SK-N-SH (cell line): ENCODE data around the gene SEBOX.

Experiments used
- CTCF ChIP-seq: fragments of 200-600 bp; sonication (generic); IDR thresholded peaks from 2 replicates; pipeline ENCODE4 v1.6.1; 2017; ENCODE audit warnings: antibody characterized with exemption, mild to moderate bottlenecking, moderate library complexity
- ELF1 ChIP-seq: IDR thresholded peaks from 2 replicates; pipeline ENCODE4 v1.4.0; 2012
- EP300 ChIP-seq, 2 experiments: IDR thresholded peaks; 2 replicates each; pipeline versions ENCODE4 v1.4.0 to v1.6.1; 2012; ENCODE audit warnings: borderline replicate concordance in 1 of 2, low read depth in 1 of 2, low read length in 1 of 2
- EZH2phosphoT487 ChIP-seq: fragments of 200-600 bp; sonication (generic); IDR thresholded peaks from 2 replicates; pipeline ENCODE4 v1.6.1; 2017; ENCODE audit warnings: low read depth, mixed run types, mild to moderate bottlenecking, antibody characterized with exemption, moderate library complexity, borderline replicate concordance
- MAX ChIP-seq: IDR thresholded peaks from 2 replicates; pipeline ENCODE4 v1.4.0; 2012; ENCODE audit warnings: low read depth
- MEF2A ChIP-seq: IDR thresholded peaks from 2 replicates; pipeline ENCODE4 v1.4.0; 2012; ENCODE audit warnings: low read depth, borderline replicate concordance
- MXI1 ChIP-seq: IDR thresholded peaks from 2 replicates; pipeline ENCODE4 v1.6.1; 2012; ENCODE audit warnings: mild to moderate bottlenecking, low read depth, low read length, improper control_type of control experiment
- NRF1 ChIP-seq: IDR thresholded peaks from 2 replicates; pipeline ENCODE4 v1.6.1; 2012; ENCODE audit warnings: low read depth, mild to moderate bottlenecking, low read length
- POLR2AphosphoS5 ChIP-seq: IDR thresholded peaks from 2 replicates; pipeline ENCODE4 v1.6.1; 2012; ENCODE audit warnings: low read depth, low read length
- RAD21 ChIP-seq: IDR thresholded peaks from 2 replicates; pipeline ENCODE4 v1.6.1; 2012; ENCODE audit warnings: mild to moderate bottlenecking, low read length
- RFX5 ChIP-seq: IDR thresholded peaks from 2 replicates; pipeline ENCODE4 v1.6.1; 2012; ENCODE audit warnings: mild to moderate bottlenecking, improper control_type of control experiment, low read length
- RXRA ChIP-seq: IDR thresholded peaks from 2 replicates; pipeline ENCODE4 v1.4.0; 2012; ENCODE audit warnings: low read depth, mild to moderate bottlenecking, borderline replicate concordance
- TEAD4 ChIP-seq: IDR thresholded peaks from 2 replicates; pipeline ENCODE4 v1.4.0; 2012; ENCODE audit warnings: mild to moderate bottlenecking, borderline replicate concordance; ENCODE audit not compliant: insufficient read depth
- YY1 ChIP-seq: IDR thresholded peaks from 2 replicates; pipeline ENCODE4 v1.4.0; 2012; ENCODE audit warnings: low read depth, mild to moderate bottlenecking

- TF ChIP-seq POLR2AphosphoS5 (no peak), EP300 (IDR thresholded peaks at IDR 0.05; ENCODE audit: borderline replicate concordance in 1 of 2, low read depth in 1 of 2, low read length in 1 of 2) (no peak), ELF1 (no peak), RXRA (no peak), CTCF (no peak), YY1 (no peak), MXI1 (no peak), RFX5 (no peak), TEAD4 (no peak), NRF1 (no peak), MEF2A (no peak), EZH2phosphoT487 (no peak), RAD21 (no peak), MAX (no peak)
Measured at GRCh38 chr17:28413804-28414203, 48.8 kb upstream of the SEBOX start.
